HG03064 (cell line): ENCODE results near the gene OVAAL.

Experiments used
- ATAC-seq: cut with Tn5 transposase; IDR thresholded peaks from one replicate; pipeline ENCODE4 v1.9.1; 2021; ENCODE audit warnings: low read depth; ENCODE audit not compliant: unreplicated experiment

The OVAAL gene

GRCh38 chr1:180603223-180603849 is 44.6 kb downstream of the OVAAL start:
- no peak for ATAC-seq

- ATAC-seq: no peak
These were observed 45.1 kb downstream of the OVAAL start for GRCh38 chr1:180603850-180604226.

DNA sequence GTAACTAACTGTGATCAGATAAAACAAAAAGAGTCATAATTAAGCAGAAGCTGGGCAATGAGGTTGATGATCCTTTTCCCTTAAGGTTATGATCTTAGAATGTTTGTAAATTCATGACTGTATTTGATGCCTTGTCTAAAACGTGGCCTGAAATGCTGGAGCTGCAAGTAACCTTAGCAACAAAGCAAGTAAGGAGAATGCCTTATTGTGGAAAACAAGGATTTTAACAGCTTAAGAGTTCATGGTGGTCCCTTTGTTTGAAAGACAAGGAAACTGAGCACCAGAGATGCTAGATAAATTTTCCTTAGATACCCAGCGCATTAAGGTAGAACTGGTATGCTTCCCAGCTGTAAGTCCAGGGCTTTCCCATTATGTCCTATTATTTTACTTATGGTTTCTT is 47.4 kb downstream of the OVAAL start:
- ATAC-seq: no peak

- ATAC-seq: no peak
These were observed 51.1 kb downstream of the OVAAL start for GRCh38 chr1:180609643-180610555.

GRCh38 chr1:180610556-180611015 is 51.8 kb downstream of the OVAAL start:
- ATAC-seq: no peak

GRCh38 chr1:180611016-180611930 is 52.5 kb downstream of the OVAAL start:
- no peak for ATAC-seq

GRCh38 chr1:180612632-180613031 is 53.9 kb downstream of the OVAAL start:
- no peak for ATAC-seq

GRCh38 chr1:180614730-180615129 is 56.0 kb downstream of the OVAAL start:
- ATAC-seq: no peak

DNA sequence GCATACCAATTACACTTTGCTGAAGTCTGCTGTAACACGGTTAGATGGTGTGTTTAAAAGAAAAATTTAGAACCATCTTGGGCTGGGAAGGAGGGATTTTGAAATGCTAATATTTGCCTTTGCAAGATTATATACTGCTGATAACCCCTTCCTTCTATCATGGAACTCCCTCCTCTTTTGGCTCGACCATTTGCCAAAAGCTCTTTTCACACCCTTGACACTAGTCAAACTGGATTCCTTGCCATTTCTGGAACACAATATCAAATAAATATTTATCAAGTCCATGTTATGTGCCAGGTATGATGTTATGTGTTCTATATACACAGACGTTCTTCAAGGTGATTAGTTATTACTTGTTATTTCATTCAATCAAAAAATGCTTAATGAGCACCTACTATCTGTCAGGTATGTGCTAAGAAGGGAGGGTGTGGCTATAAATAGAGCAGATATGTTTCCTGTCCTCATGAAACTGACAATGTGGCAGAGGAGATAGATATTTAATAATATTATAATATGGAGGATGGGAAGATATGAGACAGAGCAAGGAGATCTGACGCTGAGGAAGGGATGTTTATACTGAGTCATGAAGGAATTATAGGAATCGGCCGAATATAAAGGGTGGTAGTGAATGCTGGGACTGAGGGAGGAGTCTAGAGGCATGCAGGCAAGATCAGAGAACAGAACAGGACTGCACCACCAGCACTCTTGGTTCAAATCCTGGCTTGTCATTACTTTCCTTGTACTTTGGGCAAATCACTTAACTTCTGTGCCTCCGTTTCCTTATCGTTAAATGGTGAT is 56.9 kb downstream of the OVAAL start:
- ATAC-seq: no peak
